GM12873 (cell line): Measurements from ENCODE around the gene GTPBP3.

Experiments used
- CTCF ChIP-seq: IDR thresholded peaks from 2 replicates; pipeline ENCODE4 v1.5.1; 2012; ENCODE audit warnings: low read depth, mild to moderate bottlenecking, moderate library complexity, low read length, control low read depth; ENCODE audit not compliant: insufficient read depth; ENCODE audit errors: missing control alignments

The GTPBP3 gene

DNA sequence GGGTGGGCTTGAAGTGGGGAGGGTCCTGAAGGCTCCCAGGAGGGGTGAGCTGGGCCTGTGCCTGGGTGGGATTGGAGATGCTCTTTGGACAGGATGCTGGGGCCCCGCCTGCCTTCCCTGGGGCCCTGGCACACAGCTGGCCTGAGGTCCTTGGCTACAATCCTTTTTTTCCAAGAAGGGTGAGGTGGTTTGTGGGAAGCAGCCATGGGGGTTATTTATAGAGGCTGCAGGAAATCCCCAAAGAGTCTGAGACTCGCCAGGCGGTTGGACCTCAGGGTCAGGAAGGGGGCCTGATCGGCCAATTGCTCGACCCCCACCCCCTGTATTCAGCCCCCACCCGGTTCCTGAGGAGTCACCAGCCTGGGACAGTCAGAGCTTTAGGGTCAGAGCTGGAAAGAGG lies 10.0 kb downstream of the GTPBP3 start:
- TF ChIP-seq CTCF: no peak

GRCh38 chr19:17347877-17348276 lies 10.5 kb downstream of the GTPBP3 start:
- no peak for TF ChIP-seq CTCF

- no peak for TF ChIP-seq CTCF
These were observed 11.3 kb downstream of the GTPBP3 start for GRCh38 chr19:17348700-17349099.

- TF ChIP-seq CTCF: no peak
These were observed 14.6 kb downstream of the GTPBP3 start for GRCh38 chr19:17351815-17352435.

DNA sequence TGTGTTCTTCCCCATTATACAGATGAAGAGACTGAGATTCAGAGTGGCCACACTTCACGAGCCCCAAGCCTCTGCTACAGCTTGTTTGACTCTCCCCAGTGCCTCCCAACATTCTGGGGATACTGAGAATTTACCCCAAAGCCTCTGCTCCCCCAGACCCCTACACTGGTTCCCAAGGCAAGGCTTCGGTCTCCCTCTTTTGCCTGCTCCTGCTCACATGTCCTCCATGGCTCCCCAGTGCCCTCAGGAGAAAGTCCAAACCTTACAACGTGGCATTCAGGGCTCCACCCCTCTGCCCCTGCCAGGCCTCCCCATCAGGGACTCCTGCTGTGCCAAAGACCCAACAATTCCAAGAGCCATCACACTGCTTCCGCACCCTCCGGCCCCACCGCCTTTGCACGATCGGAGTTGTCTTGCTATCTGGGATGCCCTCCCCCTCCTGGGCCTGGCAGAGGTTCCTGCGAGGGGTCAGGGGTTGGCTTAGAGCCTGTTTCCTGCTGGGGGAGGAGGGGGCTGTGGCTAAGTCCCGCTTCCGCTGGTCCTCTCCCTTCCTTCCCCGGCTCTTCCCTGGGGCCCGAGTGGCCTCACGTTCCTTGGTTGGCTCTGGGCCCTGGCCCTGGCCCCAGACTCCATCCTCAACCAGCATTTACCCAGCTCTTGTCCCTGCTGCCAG lies 15.4 kb downstream of the GTPBP3 start:
- TF ChIP-seq CTCF: no peak

GRCh38 chr19:17353386-17353785 lies 16.0 kb downstream of the GTPBP3 start:
- no peak for TF ChIP-seq CTCF

GRCh38 chr19:17357078-17357666 lies 19.8 kb downstream of the GTPBP3 start:
- no peak for TF ChIP-seq CTCF
